Stimulated activated effector memory CD8-positive, alpha-beta T cell treated with anti-CD3 and anti-CD28 coated beads, Interleukin-12 subunit alpha, Interleukin-12 subunit beta, amount 100 ng/mL, for 72 hours (primary cell): Measurements from ENCODE around the gene KPNA1.

Experiments
- ATAC-seq: fragments of 150-1000 bp; cut with Tn5 transposase; 2 replicates; pipeline ENCODE4 v1.10.0; 2021
- DNase-seq, 2 donors: peaks; one replicate each; pipeline ENCODE4 v3.0.0; 2021 to 2022; ENCODE audit warnings: low spot score in 2 of 2
- H3K27ac Mint-ChIP-seq: one replicate; pipeline ENCODE4 v1.8.0; 2022; ENCODE audit warnings: mild to moderate bottlenecking, mixed read lengths
- H3K36me3 Mint-ChIP-seq: one replicate; pipeline ENCODE4 v1.8.0; 2022; ENCODE audit warnings: mild to moderate bottlenecking, mixed read lengths
- H3K4me1 Mint-ChIP-seq: one replicate; pipeline ENCODE4 v1.8.0; 2022; ENCODE audit warnings: mixed read lengths
- H3K4me3 Mint-ChIP-seq: one replicate; pipeline ENCODE4 v1.8.0; 2022; ENCODE audit warnings: mild to moderate bottlenecking, mixed read lengths
- H3K9me3 Mint-ChIP-seq: one replicate; pipeline ENCODE4 v1.8.0; 2022; ENCODE audit warnings: mixed read lengths

Gene KPNA1

GRCh38 chr3:122421836-122422235, 92.9 kb downstream of the KPNA1 start:
- DNase-seq = no peak
- Mint-ChIP-seq H3K4me1 (peaks cover 9% of the 10 kb centered on the region), H3K36me3 (peaks cover 94% of the 10 kb centered on the region), H3K9me3 (no peaks in the 10 kb centered on the region), H3K4me3 (no peak overlapping the region), H3K27ac (no peak overlapping the region)
- ATAC-seq = no peak

- Mint-ChIP-seq H3K4me3 (no peak overlapping the region), H3K27ac (no peak overlapping the region), H3K36me3 (peaks cover 94% of the 10 kb centered on the region), H3K4me1 (peaks cover 17% of the 10 kb centered on the region), H3K9me3 (no peaks in the 10 kb centered on the region)
- no peak for DNase-seq
- ATAC-seq = no peak
These were observed 93.6 kb downstream of the KPNA1 start for GRCh38 chr3:122421101-122421500.

DNA sequence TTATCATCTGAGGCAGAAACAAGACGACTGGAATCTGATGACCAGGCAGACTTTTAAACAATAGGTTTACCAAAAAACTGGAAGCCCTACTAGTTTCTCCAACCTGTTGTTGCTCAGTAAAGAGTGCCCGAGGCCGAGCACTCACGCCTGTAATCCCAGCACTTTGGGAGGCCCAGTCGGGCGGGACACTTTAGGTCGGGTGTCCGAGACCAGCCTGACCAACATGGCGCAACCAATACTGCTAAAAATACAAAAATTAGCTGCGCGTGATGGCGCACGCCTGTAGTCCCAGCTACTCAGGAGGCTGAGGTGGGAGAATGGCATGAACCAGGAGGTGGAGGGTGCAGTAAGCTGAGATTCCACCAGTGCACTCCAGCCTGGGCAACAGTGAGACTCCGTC, 97.8 kb downstream of the KPNA1 start:
- Mint-ChIP-seq H3K4me3 (peak overlapping the region; percentile 95), H3K27ac (peak overlapping the region; percentile 97), H3K36me3 (peaks cover 88% of the 10 kb centered on the region), H3K9me3 (no peaks in the 10 kb centered on the region), H3K4me1 (peaks cover 45% of the 10 kb centered on the region)
- DNase-seq = no peak
- ATAC-seq = no peak

DNA sequence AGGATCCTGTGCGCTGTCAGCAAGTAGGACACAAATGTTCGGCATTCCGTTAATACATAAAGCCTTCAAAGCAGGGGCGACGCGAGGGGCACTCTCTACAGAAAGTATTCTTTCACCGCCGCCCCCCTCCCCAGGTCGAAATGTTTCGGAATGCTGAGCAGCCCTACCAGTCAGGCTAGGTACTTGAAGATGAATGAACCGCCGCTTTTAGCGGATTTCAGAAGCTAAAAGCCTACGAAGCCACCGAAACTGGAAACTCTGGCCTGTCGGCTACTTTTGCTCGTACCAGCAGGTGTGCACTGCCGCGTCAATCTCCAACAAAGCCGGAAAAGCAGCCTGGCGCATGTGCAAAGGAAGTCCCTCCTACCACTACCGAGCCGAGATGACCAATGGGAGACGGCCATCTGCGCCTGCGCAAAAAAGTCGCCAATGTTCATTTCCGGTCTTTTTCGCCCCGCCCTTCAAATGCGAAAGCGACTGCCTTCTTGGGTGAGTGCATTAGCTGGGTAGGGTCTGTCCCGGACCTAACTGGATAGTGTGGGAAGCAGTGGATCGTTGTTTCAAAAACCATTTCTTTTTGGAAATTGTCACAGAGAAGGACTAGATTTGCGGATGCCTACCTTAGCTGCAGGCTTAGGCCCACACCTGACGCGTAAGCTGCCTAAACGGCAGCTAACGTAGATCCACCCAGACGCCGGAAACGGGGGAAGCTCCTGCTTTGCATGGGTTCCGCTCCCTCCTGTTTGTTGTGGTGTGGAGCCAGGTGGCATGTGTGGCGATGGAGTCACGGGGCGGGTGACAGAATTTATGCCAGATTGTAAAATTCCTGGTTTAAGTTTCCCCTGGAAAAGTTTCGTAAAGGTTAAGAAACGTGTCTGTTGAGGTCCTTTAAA, 98.7 kb downstream of the KPNA1 start, which contains the start of gene WDR5B:
TSS of gene WDR5B (minus strand) at position 301 of the 893 bp plus-strand sequence. CDS start 534 bp downstream, outside the sequence.
- Mint-ChIP-seq H3K4me1 (peaks cover 50% of the 10 kb centered on the region), H3K36me3 (peaks cover 88% of the 10 kb centered on the region), H3K27ac (peak within 1 kb of the TSS; percentile 97), H3K4me3 (peak within 1 kb of the TSS; percentile 95), H3K9me3 (no peaks in the 10 kb centered on the region)
- DNase-seq (peak; percentile 96 to 100), ATAC-seq (peak; percentile 95)

DNA sequence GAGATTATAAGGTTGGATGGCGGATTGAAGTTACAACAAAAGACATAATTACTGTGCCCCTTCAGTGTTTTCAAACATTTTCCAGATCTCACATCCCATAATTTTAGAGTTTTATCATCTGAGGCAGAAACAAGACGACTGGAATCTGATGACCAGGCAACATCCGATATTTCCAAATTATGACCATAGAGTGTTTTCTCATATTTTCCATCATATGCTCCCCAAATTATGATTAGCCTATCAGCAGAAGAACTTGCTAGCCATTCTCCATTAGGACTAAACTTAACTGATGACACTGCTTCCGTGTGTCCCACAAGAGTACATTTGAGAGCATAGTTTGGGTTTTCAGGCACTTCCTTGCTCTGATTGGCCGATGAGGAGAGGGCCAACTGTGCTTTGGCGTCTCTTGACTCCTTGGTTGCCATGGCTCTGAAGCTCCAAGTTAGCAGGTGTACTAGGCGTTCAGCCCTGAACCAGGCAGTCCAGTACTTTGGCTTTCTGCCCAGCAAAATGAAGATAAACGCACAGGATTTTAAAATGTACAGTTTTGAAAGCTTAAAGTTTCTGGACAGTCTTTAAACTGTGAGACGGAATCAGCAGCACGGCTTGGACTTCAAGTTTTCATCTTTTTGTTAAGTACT, 99.5 kb downstream of the KPNA1 start:
- Mint-ChIP-seq H3K9me3 (no peaks in the 10 kb centered on the region), H3K27ac (peak overlapping the region; percentile 97), H3K4me1 (peaks cover 50% of the 10 kb centered on the region), H3K4me3 (peak overlapping the region; percentile 95), H3K36me3 (peaks cover 88% of the 10 kb centered on the region)
- DNase-seq (peak; percentile 15 to 66), ATAC-seq (peak; percentile 74)

GRCh38 chr3:122414391-122414790, 100.3 kb downstream of the KPNA1 start:
- H3K36me3 Mint-ChIP-seq = peaks cover 92% of the 10 kb centered on the region
- H3K27ac Mint-ChIP-seq = peak overlapping the region; percentile 97
- DNase-seq (no peak), ATAC-seq (no peak)
- peak overlapping the region; percentile 95 for H3K4me3 Mint-ChIP-seq
- H3K9me3 Mint-ChIP-seq = no peaks in the 10 kb centered on the region
- peaks cover 50% of the 10 kb centered on the region for H3K4me1 Mint-ChIP-seq

GRCh38 chr3:122410639-122411038, 104.1 kb downstream of the KPNA1 start:
- ATAC-seq = no peak
- peaks cover 50% of the 10 kb centered on the region for H3K4me1 Mint-ChIP-seq

GRCh38 chr3:122410111-122410510, 104.6 kb downstream of the KPNA1 start:
- no peaks in the 10 kb centered on the region for H3K9me3 Mint-ChIP-seq
- H3K4me1 Mint-ChIP-seq = peaks cover 47% of the 10 kb centered on the region
- H3K4me3 Mint-ChIP-seq = no peak overlapping the region
- peaks cover 95% of the 10 kb centered on the region for H3K36me3 Mint-ChIP-seq
- no peak for ATAC-seq
- peak overlapping the region; percentile 48 for H3K27ac Mint-ChIP-seq
- DNase-seq = no peak

More at GRCh38 chr3:122410639-122411038, 104.1 kb downstream of the KPNA1 start:
- H3K27ac Mint-ChIP-seq = peak overlapping the region; percentile 48
- peaks cover 95% of the 10 kb centered on the region for H3K36me3 Mint-ChIP-seq
- no peaks in the 10 kb centered on the region for H3K9me3 Mint-ChIP-seq
- no peak overlapping the region for H3K4me3 Mint-ChIP-seq
- DNase-seq = no peak

- peak overlapping the region; percentile 41 for H3K27ac Mint-ChIP-seq
- no peak for DNase-seq
- no peak for ATAC-seq
These were observed 105.3 kb downstream of the KPNA1 start for GRCh38 chr3:122409446-122409845.

DNA sequence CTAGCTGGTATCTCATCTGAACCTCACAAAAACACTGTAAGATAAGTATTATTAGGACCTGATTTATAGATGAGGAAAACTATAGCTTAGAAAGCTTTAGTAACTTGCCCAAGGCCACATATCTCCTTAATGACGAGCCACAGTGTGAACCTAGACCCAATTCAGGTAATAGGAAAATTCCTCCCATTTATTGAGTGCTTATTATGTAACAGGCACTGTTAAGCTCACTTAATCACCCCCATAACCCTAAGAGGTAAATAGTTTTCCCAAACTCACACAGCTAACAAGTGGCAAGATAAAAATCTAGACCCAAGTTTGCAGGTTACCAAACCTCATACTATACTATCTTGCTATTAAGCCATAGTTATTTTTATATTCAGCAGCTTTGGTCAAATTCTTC, 106.8 kb downstream of the KPNA1 start:
- Mint-ChIP-seq H3K36me3 (peaks cover 100% of the 10 kb centered on the region), H3K4me1 (peaks cover 35% of the 10 kb centered on the region), H3K9me3 (no peaks in the 10 kb centered on the region), H3K27ac (no peak overlapping the region), H3K4me3 (no peak overlapping the region)
- no peak for ATAC-seq
- no peak for DNase-seq

More at GRCh38 chr3:122409446-122409845, 105.3 kb downstream of the KPNA1 start:
- Mint-ChIP-seq H3K4me3 (no peak overlapping the region), H3K9me3 (no peaks in the 10 kb centered on the region), H3K36me3 (peaks cover 97% of the 10 kb centered on the region), H3K4me1 (peaks cover 40% of the 10 kb centered on the region)

- Mint-ChIP-seq H3K36me3 (peaks cover 95% of the 10 kb centered on the region), H3K27ac (peak overlapping the region; percentile 68), H3K4me3 (no peak overlapping the region), H3K4me1 (peaks cover 24% of the 10 kb centered on the region), H3K9me3 (no peaks in the 10 kb centered on the region)
- DNase-seq (no peak), ATAC-seq (peak; percentile 37)
These were observed 108.5 kb downstream of the KPNA1 start for GRCh38 chr3:122406198-122406597.

GRCh38 chr3:122405015-122405414, 109.7 kb downstream of the KPNA1 start:
- H3K9me3 Mint-ChIP-seq = no peaks in the 10 kb centered on the region
- H3K36me3 Mint-ChIP-seq = peaks cover 88% of the 10 kb centered on the region
- ATAC-seq (no peak), DNase-seq (no peak)
- H3K4me3 Mint-ChIP-seq = no peak overlapping the region
- peaks cover 27% of the 10 kb centered on the region for H3K4me1 Mint-ChIP-seq
- H3K27ac Mint-ChIP-seq = peak overlapping the region; percentile 23

DNA sequence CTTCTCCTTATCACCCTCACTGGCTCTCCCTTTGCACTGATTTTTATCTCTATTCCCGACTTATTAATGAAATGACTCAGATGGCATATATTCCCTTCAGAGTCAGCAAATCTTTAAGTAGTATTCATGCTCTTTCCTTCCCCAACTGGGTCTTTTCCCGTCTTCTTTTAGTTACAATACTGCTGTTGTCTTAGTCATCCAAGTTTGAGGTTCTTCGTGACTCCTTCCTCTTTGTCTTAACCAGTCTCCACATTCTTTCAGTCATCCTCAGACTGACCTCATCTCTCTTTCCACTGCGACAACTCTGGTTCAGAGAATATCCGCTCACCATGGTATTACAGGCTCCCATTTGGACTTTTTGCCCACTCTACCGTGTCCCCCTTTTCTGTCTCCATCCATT, 111.2 kb downstream of the KPNA1 start:
- Mint-ChIP-seq H3K4me3 (no peak overlapping the region), H3K9me3 (no peaks in the 10 kb centered on the region), H3K4me1 (peaks cover 21% of the 10 kb centered on the region), H3K27ac (no peak overlapping the region), H3K36me3 (peaks cover 84% of the 10 kb centered on the region)
- ATAC-seq (peak; percentile 47), DNase-seq (no peak)

DNA sequence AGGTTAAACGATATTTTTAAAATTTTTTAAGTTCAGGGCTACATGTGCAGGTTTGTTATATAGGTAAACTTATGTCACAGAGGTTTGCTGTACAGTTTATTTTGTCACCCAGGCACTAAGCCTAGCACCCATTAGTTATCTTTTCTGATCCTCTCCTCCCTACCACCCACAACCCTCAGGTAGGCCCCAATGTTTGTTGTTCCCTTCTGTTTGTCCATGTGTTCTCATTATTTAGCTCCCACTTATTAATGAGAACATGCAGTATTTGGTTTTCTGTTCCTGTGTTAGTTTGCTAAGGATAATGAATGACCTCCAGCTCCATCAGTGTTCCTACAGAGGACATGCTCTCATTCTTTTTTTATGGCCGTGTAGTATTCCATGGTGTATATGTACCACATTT, 115.8 kb downstream of the KPNA1 start:
- Mint-ChIP-seq H3K4me1 (peaks cover 30% of the 10 kb centered on the region), H3K9me3 (no peaks in the 10 kb centered on the region), H3K4me3 (no peak overlapping the region), H3K36me3 (peaks cover 71% of the 10 kb centered on the region), H3K27ac (no peak overlapping the region)
- no peak for ATAC-seq
- DNase-seq = no peak

- no peak overlapping the region for H3K4me3 Mint-ChIP-seq
- H3K27ac Mint-ChIP-seq = no peak overlapping the region
- H3K9me3 Mint-ChIP-seq = no peaks in the 10 kb centered on the region
- H3K36me3 Mint-ChIP-seq = peaks cover 71% of the 10 kb centered on the region
- no peak for DNase-seq
- peaks cover 25% of the 10 kb centered on the region for H3K4me1 Mint-ChIP-seq
- no peak for ATAC-seq
These were observed 117.5 kb downstream of the KPNA1 start for GRCh38 chr3:122397201-122397600.
